Activated CD4-positive, alpha-beta T cell treated with anti-CD3 and anti-CD28 coated beads, Interleukin-2, Interleukin-4, amounts not matched to agents 100 ng/mL and 50 ng/mL, durations not matched to agents 16 hours and 8 hours (primary cell): ENCODE measurements around the gene UBE2D2.
"Not testable (repeated sequence)": the region's sequence is repeated elsewhere in the genome, so short reads cannot be mapped to it uniquely, and the experiment has no call there.

Experiments used
- DNase-seq: peaks from one replicate; pipeline ENCODE4 v3.0.0-alpha.2; 2020; ENCODE audit warnings: low spot score

The UBE2D2 gene

DNA sequence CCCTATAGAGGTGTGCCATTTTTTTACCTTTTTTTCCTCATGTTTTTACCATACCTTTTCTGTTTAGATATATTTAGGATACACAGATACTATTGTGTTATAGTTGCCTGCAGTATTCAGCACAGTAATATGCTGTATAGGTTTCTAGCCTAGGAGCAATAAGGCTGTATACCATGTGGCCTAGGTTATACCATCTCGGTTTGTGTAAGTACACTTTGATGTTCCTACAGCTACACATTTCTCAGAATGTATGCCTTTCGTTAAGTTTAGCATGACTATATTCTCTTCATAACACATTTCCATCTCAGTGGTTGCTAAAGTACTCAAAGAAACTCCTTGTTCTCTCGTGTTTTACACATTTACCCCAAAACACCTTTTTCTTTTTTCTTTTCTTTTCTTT lies 23.0 kb downstream of the UBE2D2 start:
- DNase-seq, result peak; percentile 29

DNA sequence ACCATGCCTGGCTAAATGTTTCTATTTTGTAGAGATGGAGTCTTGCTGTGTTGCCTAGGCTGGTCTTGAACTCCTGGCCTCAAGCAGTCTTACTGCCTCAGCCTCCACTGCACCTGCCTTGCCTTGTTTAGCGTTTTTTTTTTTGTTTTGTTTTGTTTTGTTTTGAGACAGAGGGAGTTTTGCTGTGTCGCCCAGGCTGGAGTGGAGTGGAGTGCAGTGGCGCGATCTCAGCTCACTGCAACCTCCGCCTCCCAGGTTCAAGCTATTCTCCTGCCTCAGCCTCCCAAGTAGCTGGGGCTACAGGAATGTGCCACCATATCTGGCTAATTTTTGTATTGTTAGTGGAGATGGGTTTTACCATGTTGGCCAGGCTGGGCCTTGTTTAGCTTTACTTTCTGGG lies 27.0 kb downstream of the UBE2D2 start:
- not testable (repeated sequence) for DNase-seq

DNA sequence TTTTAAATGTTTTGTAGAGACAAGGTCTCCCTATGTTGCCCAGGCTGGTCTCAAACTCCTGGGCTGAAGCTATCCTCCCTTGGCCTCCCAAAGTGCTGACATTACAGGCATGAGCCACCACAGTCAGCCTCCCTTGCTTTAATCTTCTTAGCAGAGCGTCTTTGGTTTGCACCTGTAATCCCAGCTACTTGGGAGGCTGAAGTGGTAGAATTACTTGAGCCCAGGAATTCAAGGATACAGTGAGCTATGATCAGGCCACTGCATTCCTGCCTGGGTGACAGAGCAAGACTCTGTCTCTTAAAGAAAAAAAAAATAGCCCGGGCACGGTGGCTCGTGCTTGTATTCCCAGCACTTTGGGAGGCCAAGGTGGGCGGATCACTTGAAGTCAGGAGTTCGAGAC lies 27.8 kb downstream of the UBE2D2 start:
- no peak for DNase-seq

DNA sequence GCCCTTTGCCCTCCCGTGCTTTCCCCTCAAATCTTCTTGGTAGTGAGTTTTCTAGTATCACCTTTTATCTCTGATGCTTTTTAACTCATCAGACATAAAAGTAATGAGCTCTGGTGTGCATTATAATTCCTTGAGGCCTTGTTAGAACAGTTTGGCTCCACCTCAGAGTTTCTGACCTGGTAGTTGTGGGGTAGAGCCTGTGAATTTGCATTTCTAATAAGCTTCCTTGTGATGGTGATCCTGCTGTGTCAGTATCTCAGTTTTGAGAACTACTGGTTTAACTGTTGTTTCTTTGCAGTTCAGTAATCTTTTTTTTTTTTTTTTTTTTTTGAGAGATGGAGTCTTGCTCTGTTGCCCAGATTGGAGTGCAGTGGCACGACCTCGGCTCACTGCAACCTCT lies 31.1 kb downstream of the UBE2D2 start:
- DNase-seq, result no peak

DNA sequence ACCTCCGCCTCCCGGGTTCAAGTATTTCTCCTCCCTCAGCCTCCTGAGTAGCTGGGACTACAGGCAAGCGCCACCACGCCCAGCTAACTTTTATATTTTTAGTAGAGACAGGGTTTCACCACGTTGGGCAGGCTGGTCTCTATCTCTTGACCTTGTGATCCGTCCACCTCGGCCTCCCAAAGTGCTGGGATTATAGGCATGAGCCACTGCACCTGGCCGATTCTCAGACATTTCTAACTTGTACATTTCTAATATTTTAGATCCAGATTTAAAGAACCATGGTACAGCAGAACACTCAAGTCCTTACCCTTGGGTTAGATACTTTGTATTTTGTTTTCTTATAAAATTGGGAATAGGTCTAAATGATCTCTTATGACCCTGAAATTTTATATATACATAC lies 31.9 kb downstream of the UBE2D2 start:
- DNase-seq, result not testable (repeated sequence)

DNA sequence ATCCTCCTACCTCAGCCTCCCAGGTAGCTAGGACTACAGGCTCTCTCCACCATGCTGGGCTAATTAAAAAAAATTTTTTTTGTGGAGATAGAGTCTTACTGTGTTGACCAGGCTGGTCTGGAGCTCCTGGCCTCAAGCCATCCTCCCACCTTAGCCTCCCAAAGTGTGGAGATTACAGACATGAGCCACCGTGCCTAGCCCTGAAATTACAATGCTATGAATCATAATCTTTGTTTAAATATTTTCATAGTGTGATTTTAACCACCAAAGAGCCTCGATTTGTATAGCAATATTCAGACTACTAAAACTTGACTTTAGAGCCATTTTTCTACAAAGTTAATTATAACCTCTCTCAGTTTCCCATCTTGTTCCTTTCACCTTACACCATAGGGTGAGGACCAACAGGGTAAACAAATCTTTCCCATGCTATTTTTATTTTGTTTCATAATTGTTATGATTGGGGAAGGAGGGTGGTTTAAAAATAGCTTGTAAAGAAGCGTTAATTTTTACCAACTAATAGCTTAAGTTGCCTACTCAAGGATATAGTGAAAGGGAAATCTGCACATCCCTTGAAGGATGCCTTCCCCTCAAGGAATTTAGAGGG lies 32.7 kb downstream of the UBE2D2 start:
- no peak for DNase-seq

DNA sequence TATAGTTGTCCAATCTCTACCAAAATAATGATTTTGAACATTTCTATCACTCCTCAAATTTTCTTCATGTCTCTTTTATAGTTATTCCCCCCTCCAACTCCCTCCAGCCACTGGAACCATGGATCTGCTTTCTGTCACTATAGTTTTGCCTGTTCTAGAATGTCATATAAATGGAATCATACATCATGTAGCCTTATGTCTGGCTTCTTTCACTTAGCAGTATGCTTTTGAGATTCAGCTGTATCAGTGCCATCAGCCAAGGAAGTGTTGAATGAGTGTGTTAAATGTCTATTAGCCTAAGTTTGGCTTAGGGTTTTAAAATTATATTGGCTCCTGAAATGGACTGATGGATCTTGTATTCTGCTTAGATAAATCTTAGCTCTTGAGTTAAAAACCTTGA lies 36.0 kb downstream of the UBE2D2 start:
- DNase-seq, result no peak

DNA sequence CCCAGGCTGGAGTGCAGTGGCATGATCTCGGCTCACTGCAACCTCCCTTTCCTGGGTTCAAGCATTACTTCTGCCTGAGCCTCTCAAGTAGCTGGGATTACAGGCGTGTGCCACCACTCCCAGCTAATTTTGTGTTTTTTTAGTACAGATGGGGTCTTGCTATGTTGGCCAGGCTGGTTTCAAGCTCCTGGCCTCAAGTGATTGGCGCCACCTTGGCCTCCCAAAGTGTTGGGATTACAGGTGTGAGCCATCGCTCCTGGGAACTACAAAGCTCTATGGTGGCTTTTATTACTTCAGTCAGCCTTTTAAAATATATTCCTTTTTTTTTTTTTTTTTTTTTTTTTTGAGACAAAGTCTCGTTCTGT lies 37.4 kb downstream of the UBE2D2 start:
- not testable (repeated sequence) for DNase-seq

DNA sequence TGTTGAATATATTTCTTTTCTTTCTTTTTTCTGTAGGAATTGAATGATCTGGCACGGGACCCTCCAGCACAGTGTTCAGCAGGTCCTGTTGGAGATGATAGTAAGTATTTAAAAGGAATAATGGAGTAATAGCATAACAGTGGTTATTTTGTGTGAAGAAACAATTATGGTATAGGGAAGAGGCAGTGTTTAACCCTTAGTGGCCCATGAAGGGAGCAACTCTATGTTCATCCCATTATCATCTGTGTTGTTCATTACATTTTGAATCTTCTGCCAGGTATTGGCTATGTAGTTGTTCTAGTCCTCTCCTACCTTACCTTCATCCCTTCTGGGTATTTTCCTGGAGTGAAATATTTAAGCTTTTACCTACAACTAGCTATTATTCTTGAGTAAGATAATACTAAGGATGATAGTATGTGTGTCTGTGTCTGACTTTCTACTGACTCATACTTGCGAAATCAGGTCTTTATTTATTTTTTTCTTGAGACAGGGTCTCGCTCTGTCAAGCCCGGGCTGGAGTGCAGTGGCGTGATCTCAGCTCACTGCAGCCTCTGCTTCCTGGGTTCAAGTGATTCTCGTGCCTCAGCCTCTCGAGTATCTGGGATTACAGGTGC lies 39.3 kb downstream of the UBE2D2 start:
- DNase-seq, result no peak

DNA sequence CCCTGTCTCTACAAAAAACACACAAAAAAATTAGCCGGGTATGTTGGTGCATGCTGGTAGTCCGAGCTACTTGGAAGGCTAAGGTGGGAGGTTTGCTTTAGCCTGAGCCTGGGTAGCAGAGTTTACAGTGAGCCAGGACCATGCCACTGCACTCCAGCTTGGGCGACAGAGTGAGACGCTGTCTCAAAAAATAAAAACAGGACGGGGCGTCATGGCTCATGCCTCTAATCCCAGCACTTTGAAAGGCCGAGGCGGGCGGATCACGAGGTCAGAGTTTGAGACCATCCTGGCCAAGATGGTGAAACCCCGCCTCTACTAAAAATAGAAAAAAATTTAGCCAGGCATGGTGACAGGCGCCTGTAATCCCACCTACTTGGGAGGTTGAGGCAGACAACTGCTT lies 40.3 kb downstream of the UBE2D2 start:
- DNase-seq, result no peak

DNA sequence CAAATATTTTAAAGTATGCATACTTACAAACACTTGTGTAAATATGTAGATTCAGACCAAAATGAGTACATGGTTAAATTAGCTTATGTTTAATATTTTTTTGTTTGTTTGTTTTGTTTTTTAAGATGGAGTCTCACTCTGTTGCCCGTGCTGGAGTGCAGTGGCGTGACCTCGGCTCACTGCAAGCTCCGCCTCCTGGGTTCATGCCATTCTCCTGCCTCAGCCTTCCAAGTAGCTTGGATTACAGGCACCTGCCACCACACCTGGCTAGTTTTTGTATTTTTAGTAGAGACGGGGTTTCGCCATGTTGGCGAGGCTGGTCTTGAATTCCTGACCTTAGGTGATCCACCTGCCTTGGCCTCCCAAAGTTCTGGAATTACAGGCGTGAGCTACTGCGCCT lies 40.8 kb downstream of the UBE2D2 start:
- not testable (repeated sequence) for DNase-seq

DNA sequence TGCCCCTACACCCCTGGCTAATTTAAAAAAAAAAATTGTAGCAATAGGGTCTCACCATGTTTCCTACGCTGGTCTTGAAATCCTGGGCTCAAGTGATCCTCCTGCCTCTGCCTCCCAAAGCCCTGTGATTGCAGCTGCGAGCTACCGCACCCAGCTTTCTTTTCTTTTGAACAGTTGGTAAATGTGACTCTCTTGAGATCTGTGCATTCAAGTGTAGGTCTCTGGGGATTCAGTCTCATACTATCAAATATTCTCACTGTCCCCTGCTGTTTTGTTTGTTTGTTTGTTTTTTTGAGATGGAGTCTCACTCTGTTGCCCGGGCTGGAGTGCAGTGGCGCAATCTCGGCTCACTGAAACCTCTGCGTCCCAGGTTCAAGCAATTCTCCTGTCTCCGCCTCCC lies 44.7 kb downstream of the UBE2D2 start:
- DNase-seq, result no peak

DNA sequence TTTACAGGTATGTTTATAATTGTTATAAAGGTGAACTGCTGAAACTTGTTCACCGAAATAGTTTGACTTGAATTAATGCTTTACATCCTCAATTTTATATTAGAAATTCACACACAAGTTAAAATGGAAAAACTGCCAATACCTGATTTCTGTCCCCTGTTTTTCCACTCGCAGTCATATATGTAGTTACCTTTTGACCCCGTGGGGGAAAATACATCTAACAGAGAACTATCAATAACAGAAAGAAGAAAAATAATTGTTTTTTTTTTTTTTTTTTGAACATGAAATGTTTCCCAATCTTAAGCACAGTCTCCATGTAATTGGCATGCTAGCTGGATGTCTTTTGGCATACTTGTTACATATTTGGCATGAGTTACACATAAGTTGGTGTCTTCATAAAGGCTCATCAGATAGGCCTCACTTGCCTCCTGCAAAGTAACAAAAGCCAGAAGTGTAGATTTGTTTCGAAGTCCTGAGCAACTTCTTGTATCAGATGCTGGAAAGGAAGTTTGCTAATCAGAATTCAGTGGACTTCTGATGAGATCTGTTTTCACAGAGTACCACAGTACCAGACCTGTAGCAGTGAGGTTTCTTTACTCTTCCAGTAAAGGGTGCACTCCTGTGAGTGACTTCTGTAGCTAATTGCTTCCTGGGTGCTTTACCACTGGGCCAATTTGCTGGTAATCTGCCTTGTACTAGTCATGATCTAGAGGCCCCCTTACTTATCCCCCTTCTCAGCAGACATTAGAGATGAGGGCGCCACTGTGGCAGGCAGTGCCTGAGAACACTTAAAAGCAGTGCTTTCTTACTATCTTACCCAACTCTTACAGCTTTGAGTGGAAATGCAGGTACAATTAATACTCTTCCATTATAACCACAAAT lies 50.8 kb downstream of the UBE2D2 start:
- DNase-seq, result peak; percentile 15

DNA sequence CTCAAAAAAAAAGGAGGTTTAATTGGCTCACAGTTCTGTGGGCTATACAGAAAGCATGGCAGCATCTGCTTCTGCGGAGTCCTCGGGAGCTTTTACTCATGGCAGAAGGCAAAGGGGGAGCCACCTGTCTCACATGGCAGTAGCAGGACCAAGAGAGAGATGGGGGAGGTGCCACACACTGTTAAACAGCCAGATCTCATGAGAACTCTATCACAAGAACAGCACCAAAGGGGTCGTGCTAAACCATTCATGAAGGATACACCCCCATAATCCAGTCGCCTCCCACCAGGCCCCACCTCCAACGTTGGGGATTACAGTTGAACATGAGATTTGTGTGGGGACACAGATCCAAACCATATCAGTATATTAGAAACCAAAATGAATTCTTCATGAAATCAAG lies 58.7 kb downstream of the UBE2D2 start:
- no peak for DNase-seq

DNA sequence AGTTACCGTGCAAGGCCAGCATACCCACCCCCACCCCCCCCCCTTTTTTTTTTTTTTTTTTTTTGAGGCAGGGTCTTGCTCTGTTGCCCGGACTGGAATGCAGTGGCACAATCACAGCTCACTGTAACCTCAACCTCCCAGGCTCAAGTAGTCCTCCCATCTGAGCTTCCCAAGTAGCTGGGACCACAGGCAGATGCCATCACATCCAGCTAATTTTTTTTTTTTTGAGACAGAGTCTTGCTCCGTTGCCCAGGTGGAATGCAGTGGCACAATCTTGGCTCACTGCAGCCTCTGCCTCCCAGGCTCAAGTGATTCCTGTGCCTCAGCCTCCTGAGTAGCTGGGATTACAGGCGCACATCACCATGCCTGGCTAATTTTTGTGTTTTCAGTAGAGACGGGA lies 64.3 kb downstream of the UBE2D2 start:
- not testable (repeated sequence) for DNase-seq

DNA sequence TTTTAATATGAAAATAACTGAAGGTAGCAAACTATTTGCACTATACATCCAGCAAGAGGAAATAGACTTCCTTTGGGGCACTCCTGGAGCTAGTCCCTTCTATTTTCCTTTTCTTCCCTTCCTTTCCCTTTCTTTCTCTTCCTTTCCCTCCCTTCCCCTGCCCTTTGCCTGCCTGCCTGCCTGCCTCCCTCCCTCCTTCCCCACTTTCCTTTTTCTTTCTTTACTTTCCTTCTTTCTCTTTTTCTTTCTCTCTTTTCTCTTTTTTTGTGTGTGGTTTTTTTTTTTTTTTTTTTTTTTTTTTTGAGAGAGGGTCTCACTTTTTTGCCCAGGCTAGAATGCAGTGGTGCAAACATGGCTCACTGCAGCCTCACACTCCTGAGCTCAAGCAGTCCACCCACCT lies 69.7 kb downstream of the UBE2D2 start:
- DNase-seq, result no peak

DNA sequence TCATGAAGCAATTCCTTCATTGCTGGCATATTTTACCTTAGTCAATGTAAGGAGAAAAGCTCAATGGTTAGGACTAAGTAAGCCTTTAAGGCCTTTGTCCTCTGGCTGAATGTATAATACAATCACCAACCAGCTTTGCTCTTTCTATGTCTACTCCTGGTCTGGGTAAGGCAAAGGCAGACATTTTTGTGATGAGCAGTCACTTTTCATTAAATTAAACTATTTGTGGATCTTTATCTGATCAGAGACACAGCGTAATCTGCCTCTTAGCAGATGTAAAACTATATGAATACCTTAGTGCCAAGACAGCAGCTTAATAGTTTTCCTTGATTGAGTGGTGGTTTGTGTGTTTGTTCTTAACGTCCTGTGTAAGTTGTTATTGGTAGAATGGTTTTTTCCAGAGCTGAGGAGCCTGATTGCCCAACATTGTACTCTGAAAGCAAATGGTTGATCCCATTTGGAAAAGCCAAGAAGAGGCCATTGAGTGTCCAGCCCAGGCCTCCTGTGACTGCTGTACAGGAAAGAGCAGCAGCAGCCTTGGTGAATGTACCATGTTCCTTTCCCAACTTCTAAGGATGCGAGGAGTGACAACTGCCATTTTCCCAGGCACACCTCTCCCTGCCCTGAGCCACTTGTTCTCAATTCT lies 70.5 kb downstream of the UBE2D2 start:
- DNase-seq, result no peak

DNA sequence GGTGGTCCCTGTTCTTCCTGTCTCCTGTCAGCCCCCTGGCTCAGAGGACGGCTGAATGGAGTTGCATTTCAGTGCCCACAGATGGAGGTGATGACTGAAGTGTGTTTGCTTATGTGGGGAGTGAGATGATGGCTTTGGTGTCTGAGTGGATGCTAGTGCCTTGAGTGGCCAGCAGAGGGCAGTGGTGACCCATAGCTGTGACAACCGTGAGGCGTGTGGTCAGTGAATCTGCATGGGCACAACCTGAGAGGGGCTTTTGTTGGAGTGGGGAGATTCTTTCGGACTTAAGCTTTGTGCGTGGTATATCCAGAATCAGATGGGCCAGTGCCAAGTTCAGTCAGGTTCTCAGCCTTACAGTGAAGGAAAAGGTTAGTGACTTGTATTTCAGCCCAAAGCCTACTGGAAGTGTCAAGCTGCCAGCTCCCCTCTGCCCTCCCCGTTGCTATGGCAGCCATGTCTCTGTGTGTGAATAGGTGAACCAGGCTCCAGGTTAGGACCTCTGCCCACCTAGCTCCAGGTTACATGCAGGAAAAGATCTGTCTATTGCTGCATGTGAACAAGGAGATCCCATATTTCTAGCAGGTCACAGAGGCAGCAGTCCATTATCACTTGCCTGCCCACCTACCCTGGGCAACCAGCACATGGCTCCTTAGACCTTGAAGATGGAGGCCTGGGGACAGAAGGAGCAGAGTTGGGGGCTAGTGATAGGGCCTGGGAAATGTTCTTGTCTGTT lies 72.3 kb downstream of the UBE2D2 start:
- peak; percentile 72 for DNase-seq

DNA sequence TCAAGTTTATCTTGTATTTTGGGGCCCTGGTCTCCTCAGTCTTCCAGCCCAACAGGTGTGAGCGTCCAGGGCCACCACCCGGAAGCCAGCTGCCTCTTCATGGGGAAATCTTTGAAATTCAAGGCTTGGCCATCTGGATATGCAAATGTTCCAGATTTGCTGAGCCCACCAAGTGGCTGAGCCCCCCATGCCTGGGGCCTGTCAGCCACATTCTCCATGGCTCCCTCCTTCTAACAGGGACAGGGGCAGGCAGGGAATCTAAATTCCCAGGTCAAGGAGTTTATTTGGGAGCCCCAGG lies 72.8 kb downstream of the UBE2D2 start:
- DNase-seq, result no peak

DNA sequence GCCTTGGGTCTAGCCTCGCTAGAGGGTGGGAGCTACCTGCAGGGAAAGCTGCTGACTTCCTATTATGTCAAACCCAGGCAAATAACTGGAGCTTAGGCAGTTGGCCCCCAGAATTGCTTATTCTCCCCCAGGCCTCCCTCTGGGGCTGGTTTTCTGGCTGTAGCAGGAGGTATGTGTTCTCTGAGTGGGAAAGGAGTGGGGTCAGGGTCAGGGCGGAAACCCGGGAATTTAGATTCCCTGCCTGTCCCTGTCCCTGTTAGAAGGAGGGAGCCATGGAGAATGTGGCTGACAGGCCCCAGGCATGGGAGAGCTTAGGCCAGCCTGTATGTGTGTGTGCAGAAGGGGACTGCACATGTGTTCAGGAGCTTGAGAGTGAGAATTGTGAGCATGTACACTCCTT lies 73.4 kb downstream of the UBE2D2 start:
- DNase-seq, result no peak

DNA sequence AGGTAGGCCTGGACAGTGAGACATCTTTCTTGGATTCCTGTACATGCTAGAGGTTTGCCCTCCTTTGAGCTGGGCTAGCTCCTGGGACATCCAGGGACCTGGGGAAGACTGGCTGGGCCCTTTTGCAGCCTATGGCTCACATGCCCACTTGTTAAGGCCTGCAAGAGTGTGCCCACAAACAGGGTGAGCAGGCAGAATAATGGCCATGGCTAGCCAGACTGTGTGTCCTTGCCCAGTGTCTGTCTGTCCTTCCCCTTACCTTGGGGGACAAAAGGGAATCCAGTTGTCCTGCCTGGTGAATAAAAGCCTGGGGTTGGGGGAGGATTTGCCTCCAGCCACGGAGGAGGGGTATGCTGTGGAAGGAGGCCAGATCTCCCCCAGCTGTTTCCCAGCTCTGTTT lies 74.1 kb downstream of the UBE2D2 start:
- DNase-seq, result no peak

DNA sequence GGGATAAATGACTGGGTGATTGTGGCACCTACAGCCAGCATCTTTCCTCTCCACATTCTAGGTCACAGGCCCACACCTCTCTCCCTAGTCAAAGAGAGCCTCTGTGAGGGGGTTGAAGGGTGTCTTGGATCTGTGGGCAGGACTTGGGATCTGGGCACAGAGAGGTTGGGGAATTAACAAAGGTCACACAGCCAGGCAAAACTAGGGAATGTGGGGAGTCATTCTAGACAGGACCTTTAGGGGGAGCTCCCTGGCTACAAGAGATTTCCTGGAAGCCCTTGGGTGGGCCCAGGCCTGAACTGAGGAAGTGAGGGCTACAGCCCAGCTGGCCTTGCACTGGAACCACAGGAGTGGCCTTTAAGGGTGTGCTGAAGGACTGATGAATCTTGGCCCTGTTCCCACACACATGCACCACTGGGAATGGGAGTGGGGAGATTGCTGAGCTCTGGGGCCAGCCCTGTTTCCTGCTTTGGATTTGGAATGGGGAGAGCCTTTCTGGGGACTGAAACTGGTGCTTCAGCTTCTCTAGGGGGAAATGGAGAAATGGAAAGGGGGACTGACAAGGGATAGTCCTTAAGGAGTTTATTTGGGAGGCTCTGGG lies 74.6 kb downstream of the UBE2D2 start:
- no peak for DNase-seq
